NCI-H748 treated with DMSO at 0.1 percent for 48 hours (cell line): ENCODE measurements around the gene TMEM132C.

ENCODE experiments used
- DNase-seq: peaks from one replicate; lab custom pipeline; 2025; lab: John Stamatoyannopoulos, UW

The TMEM132C gene

GRCh38 chr12:128607641-128608040, 340.7 kb downstream of the TMEM132C start:
- DNase-seq = no peak

- no peak for DNase-seq
Observed at GRCh38 chr12:128609861-128610260, 342.9 kb downstream of the TMEM132C start.

GRCh38 chr12:128611736-128612135, 344.8 kb downstream of the TMEM132C start:
- DNase-seq = no peak

GRCh38 chr12:128612150-128612850, 345.3 kb downstream of the TMEM132C start:
- no peak for DNase-seq

- no peak for DNase-seq
Observed at GRCh38 chr12:128613837-128614590, 347.0 kb downstream of the TMEM132C start.

GRCh38 chr12:128617304-128617833, 350.4 kb downstream of the TMEM132C start:
- DNase-seq = peak; percentile 28

- DNase-seq = no peak
Observed at GRCh38 chr12:128619263-128619662, 352.3 kb downstream of the TMEM132C start.

- DNase-seq = no peak
Observed at GRCh38 chr12:128621304-128621703, 354.3 kb downstream of the TMEM132C start.

- no peak for DNase-seq
Observed at GRCh38 chr12:128623748-128624147, 356.8 kb downstream of the TMEM132C start.

- DNase-seq = no peak
Observed at GRCh38 chr12:128626808-128627320, 359.9 kb downstream of the TMEM132C start.

- no peak for DNase-seq
Observed at GRCh38 chr12:128627659-128628058, 360.7 kb downstream of the TMEM132C start.

- DNase-seq = no peak
Observed at GRCh38 chr12:128629979-128630378, 363.0 kb downstream of the TMEM132C start.

GRCh38 chr12:128637642-128638606, 371.0 kb downstream of the TMEM132C start:
- no peak for DNase-seq

GRCh38 chr12:128639089-128639488, 372.1 kb downstream of the TMEM132C start:
- no peak for DNase-seq

GRCh38 chr12:128643155-128643554, 376.2 kb downstream of the TMEM132C start:
- DNase-seq = no peak

- peak; percentile 12 for DNase-seq
Observed at GRCh38 chr12:128644664-128645296, 377.8 kb downstream of the TMEM132C start.

GRCh38 chr12:128649902-128650301, 382.9 kb downstream of the TMEM132C start:
- no peak for DNase-seq

GRCh38 chr12:128652136-128652751, 385.3 kb downstream of the TMEM132C start:
- no peak for DNase-seq

GRCh38 chr12:128654468-128654867, 387.5 kb downstream of the TMEM132C start:
- DNase-seq = no peak

- no peak for DNase-seq
Observed at GRCh38 chr12:128657378-128657777, 390.4 kb downstream of the TMEM132C start.
